SU-DHL-6 (cell line): Measurements from ENCODE around the gene CXCL10.
"Not testable (repeated sequence)": the region's sequence is repeated elsewhere in the genome, so short reads cannot be mapped to it uniquely, and the experiment has no call there.

Experiments
- H2AFZ ChIP-seq: fragments of 200-600 bp; sonication (generic); 2 replicates; pipeline ENCODE4 v1.6.1; 2014; ENCODE audit warnings: low read depth, mild to moderate bottlenecking, moderate library complexity, mixed read lengths, antibody characterized with exemption, low read length; ENCODE audit not compliant: severe bottlenecking
- H3F3A ChIP-seq: fragments of 200-600 bp; shearing (Covaris generic); 2 replicates; pipeline ENCODE4 v1.6.0; 2016; ENCODE audit warnings: antibody characterized with exemption, mild to moderate bottlenecking; ENCODE audit not compliant: insufficient read depth
- H3K27ac ChIP-seq: fragments of 200-600 bp; sonication (generic); 2 replicates; pipeline ENCODE4 v1.5.1; 2016; ENCODE audit warnings: low read depth, mild to moderate bottlenecking, low read length, moderate library complexity, mixed read lengths
- H3K27me3 ChIP-seq: fragments of 200-600 bp; sonication (generic), shearing (Covaris generic); 2 replicates; pipeline ENCODE4 v1.6.0; 2014; ENCODE audit warnings: mild to moderate bottlenecking, low read length
- H3K36me3 ChIP-seq: fragments of 200-600 bp; sonication (generic); 2 replicates; pipeline ENCODE4 v1.6.1; 2014; ENCODE audit warnings: mild to moderate bottlenecking, low read length, mixed read lengths
- H3K4me2 ChIP-seq: fragments of 300-600, 200-600 bp; shearing (Covaris generic), sonication (generic); 2 replicates; pipeline ENCODE4 v1.6.0; 2014; ENCODE audit warnings: low read length, low read depth, mild to moderate bottlenecking; ENCODE audit not compliant: poor library complexity, severe bottlenecking
- H3K4me3 ChIP-seq: fragments of 200-600 bp; sonication (generic); 2 replicates; pipeline ENCODE4 v1.5.1; 2014; ENCODE audit warnings: antibody characterized with exemption, low read length, mild to moderate bottlenecking, mixed read lengths; ENCODE audit not compliant: insufficient read depth, poor library complexity, severe bottlenecking
- H3K79me2 ChIP-seq: fragments of 200-600 bp; sonication (generic); 2 replicates; pipeline ENCODE4 v1.6.1; 2014; ENCODE audit warnings: mild to moderate bottlenecking, low read length, moderate library complexity; ENCODE audit not compliant: insufficient read depth
- H3K9ac ChIP-seq: fragments of 200-600 bp; sonication (generic); 2 replicates; pipeline ENCODE4 v1.7.0; 2014; ENCODE audit warnings: mild to moderate bottlenecking, low read length
- H3K9me2 ChIP-seq: fragments of 200-600 bp; sonication (generic); replicated peaks from 2 replicates; pipeline ENCODE4 v1.6.1; 2014; ENCODE audit warnings: low read length; ENCODE audit not compliant: insufficient read depth
- H3K9me3 ChIP-seq: fragments of 200-600 bp; sonication (generic); 2 replicates; pipeline ENCODE4 v1.6.1; 2014; ENCODE audit warnings: low read length, mixed read lengths; ENCODE audit not compliant: insufficient read depth
- H4K20me1 ChIP-seq: fragments of 200-600 bp; sonication (generic); 2 replicates; pipeline ENCODE4 v1.6.1; 2014; ENCODE audit warnings: low read depth, mild to moderate bottlenecking, antibody characterized with exemption, low read length, moderate library complexity, mixed read lengths
- CTCF ChIP-seq: fragments of 200-600 bp; sonication (generic); IDR thresholded peaks from one replicate; pipeline ENCODE4 v1.5.1; 2017; ENCODE audit warnings: antibody characterized with exemption, mild to moderate bottlenecking, low read length, moderate library complexity; ENCODE audit not compliant: insufficient read depth, poor library complexity, severe bottlenecking
- EZH2phosphoT487 ChIP-seq: fragments of 200-600 bp; sonication (generic), shearing (Covaris generic); conservative IDR thresholded peaks from 2 replicates; pipeline ENCODE4 v1.6.1; 2018; ENCODE audit warnings: mild to moderate bottlenecking, antibody characterized with exemption, low read length, moderate library complexity, mixed read lengths

The CXCL10 gene

GRCh38 chr4:76055421-76055820 is 32.1 kb upstream of the CXCL10 start:
- H3K79me2 ChIP-seq: no peaks in the 10 kb centered on the region
- no peak for TF ChIP-seq EZH2phosphoT487
- TF ChIP-seq CTCF: no peak
- no peak overlapping the region for H3K4me2 ChIP-seq
- no peaks in the 10 kb centered on the region for H3K27me3 ChIP-seq
- H3K36me3 ChIP-seq: no peaks in the 10 kb centered on the region
- no peak overlapping the region for H3K27ac ChIP-seq
- H3K4me3 ChIP-seq: no peak overlapping the region
- H3K9ac ChIP-seq: no peak overlapping the region
- no peaks in the 10 kb centered on the region for H3K9me3 ChIP-seq
- no peaks in the 10 kb centered on the region for H3K9me2 ChIP-seq
- no peak overlapping the region for H2AFZ ChIP-seq
- no peaks in the 10 kb centered on the region for H4K20me1 ChIP-seq
- H3F3A ChIP-seq: no peaks in the 10 kb centered on the region

- Histone ChIP-seq H3K9me2 (no peaks in the 10 kb centered on the region), H3K9ac (no peak overlapping the region), H3K79me2 (no peaks in the 10 kb centered on the region), H3K9me3 (no peaks in the 10 kb centered on the region), H3K4me2 (no peak overlapping the region), H3K4me3 (no peak overlapping the region), H2AFZ (no peak overlapping the region), H3K27me3 (no peaks in the 10 kb centered on the region), H3K36me3 (no peaks in the 10 kb centered on the region), H4K20me1 (no peaks in the 10 kb centered on the region), H3K27ac (no peak overlapping the region), H3F3A (no peaks in the 10 kb centered on the region)
- no peak for TF ChIP-seq CTCF
- no peak for TF ChIP-seq EZH2phosphoT487
Measured at GRCh38 chr4:76055016-76055415, 31.7 kb upstream of the CXCL10 start.

- Histone ChIP-seq H3K4me2 (no peak overlapping the region), H3K9me3 (no peaks in the 10 kb centered on the region), H3K36me3 (no peaks in the 10 kb centered on the region), H2AFZ (no peak overlapping the region), H3K79me2 (no peaks in the 10 kb centered on the region), H3K9me2 (no peaks in the 10 kb centered on the region), H3F3A (no peaks in the 10 kb centered on the region), H3K9ac (no peak overlapping the region), H3K27ac (no peak overlapping the region), H3K27me3 (no peaks in the 10 kb centered on the region), H4K20me1 (no peaks in the 10 kb centered on the region), H3K4me3 (no peak overlapping the region)
- TF ChIP-seq EZH2phosphoT487 (no peak), CTCF (no peak)
Measured at GRCh38 chr4:76053730-76054129, 30.4 kb upstream of the CXCL10 start.

- H3K27me3 ChIP-seq, H3K4me2 ChIP-seq, H3K4me3 ChIP-seq, H3K27ac ChIP-seq, H3F3A ChIP-seq, H3K79me2 ChIP-seq, H3K9me3 ChIP-seq, H3K9ac ChIP-seq, H2AFZ ChIP-seq, H3K36me3 ChIP-seq, H3K9me2 ChIP-seq, H4K20me1 ChIP-seq: not testable (repeated sequence)
Measured at GRCh38 chr4:76050560-76051050, 27.3 kb upstream of the CXCL10 start.

- not testable (repeated sequence) for H3K9me2 ChIP-seq, H3K9ac ChIP-seq
Measured at GRCh38 chr4:76049860-76050416, 26.6 kb upstream of the CXCL10 start.

GRCh38 chr4:76044686-76045085 is 21.4 kb upstream of the CXCL10 start:
- H3F3A ChIP-seq, H3K4me2 ChIP-seq, H3K79me2 ChIP-seq, H4K20me1 ChIP-seq, H3K27me3 ChIP-seq, H3K36me3 ChIP-seq, H3K9me3 ChIP-seq, H3K9me2 ChIP-seq, H2AFZ ChIP-seq, H3K4me3 ChIP-seq, H3K9ac ChIP-seq, H3K27ac ChIP-seq: not testable (repeated sequence)

More at GRCh38 chr4:76049860-76050416, 26.6 kb upstream of the CXCL10 start:
- not testable (repeated sequence) for H3K27me3 ChIP-seq, H4K20me1 ChIP-seq, H3K9me3 ChIP-seq, H3K4me2 ChIP-seq, H3K27ac ChIP-seq, H3K4me3 ChIP-seq, H3F3A ChIP-seq, H3K79me2 ChIP-seq, H2AFZ ChIP-seq, H3K36me3 ChIP-seq
